HepG2 (cell line): Measurements from ENCODE around the gene PARS2. TPM values are rescaled to one million over a fixed set of nuclear protein-coding genes. Genes with fewer than 3 reads are reported as not detected.

ENCODE experiments used
- ARID3A ChIP-seq: IDR thresholded peaks from 2 replicates; pipeline ENCODE4 v1.6.1; 2012; ENCODE audit warnings: low read depth, low read length, improper control_type of control experiment
- ATF4 ChIP-seq, 2 experiments: fragments of 450-650 bp in 1 of 2; sonication (generic) in 1 of 2; formaldehyde crosslinking; IDR thresholded peaks; 2 replicates each; pipeline versions ENCODE4 v1.5.0 to v1.8.0; 2020 to 2022; ENCODE audit warnings: mild to moderate bottlenecking in 1 of 2, missing genetic modification reagents in 1 of 2
- BRF2 ChIP-seq: sonication (generic); formaldehyde crosslinking; IDR thresholded peaks from 2 replicates; pipeline ENCODE4 v1.8.1; 2022; ENCODE audit warnings: mild to moderate bottlenecking, missing genetic modification reagents
- EHMT2 ChIP-seq: fragments of 200-600 bp; sonication (generic); IDR thresholded peaks from 2 replicates; pipeline ENCODE4 v1.7.0; 2017; ENCODE audit warnings: antibody characterized with exemption, low read depth, low read length, borderline replicate concordance
- MAX ChIP-seq: IDR thresholded peaks from 2 replicates; pipeline ENCODE4 v1.6.1; 2012; ENCODE audit warnings: inconsistent platforms
- MTA1 ChIP-seq: sonication (generic); formaldehyde crosslinking; IDR thresholded peaks from 2 replicates; pipeline ENCODE4 v1.4.0; 2020; ENCODE audit warnings: missing genetic modification reagents, mild to moderate bottlenecking, borderline replicate concordance
- PRDM10 ChIP-seq: sonication (generic); formaldehyde crosslinking; IDR thresholded peaks from 2 replicates; pipeline ENCODE4 v1.4.0; 2020; ENCODE audit warnings: low read depth, missing genetic modification reagents
- SIX4 ChIP-seq: sonication (generic); formaldehyde crosslinking; IDR thresholded peaks from 2 replicates; pipeline ENCODE4 v1.4.0; 2020; ENCODE audit warnings: missing genetic modification reagents
- SMAD3 ChIP-seq: sonication (generic); formaldehyde crosslinking; IDR thresholded peaks from 2 replicates; pipeline ENCODE4 v1.4.0; 2020; ENCODE audit warnings: missing genetic modification reagents
- ZFP41 ChIP-seq: sonication (generic); formaldehyde crosslinking; IDR thresholded peaks from 2 replicates; pipeline ENCODE4 v1.4.0; 2020; ENCODE audit warnings: mild to moderate bottlenecking, missing genetic modification reagents, borderline replicate concordance
- ZNF441 ChIP-seq: sonication (generic); formaldehyde crosslinking; IDR thresholded peaks from 2 replicates; pipeline ENCODE4 v1.7.0; 2021; ENCODE audit warnings: missing genetic modification reagents, borderline replicate concordance
- ZNF512B ChIP-seq: sonication (generic); formaldehyde crosslinking; IDR thresholded peaks from 2 replicates; pipeline ENCODE4 v1.5.1; 2020; ENCODE audit warnings: missing genetic modification reagents, mild to moderate bottlenecking, borderline replicate concordance
- ZNF615 ChIP-seq: sonication (generic); formaldehyde crosslinking; IDR thresholded peaks from 2 replicates; pipeline ENCODE4 v1.5.0; 2020; ENCODE audit warnings: mild to moderate bottlenecking, missing genetic modification reagents, borderline replicate concordance
- ZNF652 ChIP-seq: IDR thresholded peaks from 2 replicates; pipeline ENCODE4 v1.6.1; 2016; ENCODE audit warnings: low read depth, borderline replicate concordance
- polyA plus RNA-seq, 8 experiments: library from polyadenylated mRNA; depleted of rRNA in 3 of 8; stranded (reverse) in 7 of 8; unstranded in 1 of 8; fragments of >200 nt; fragmentation: Illumina TruSeq in 4 of 8; extraction: Trizol in 4 of 8; gene quantifications; 2 replicates each; pipeline versions ENCODE4 v1.2.1 to v1.2.3, GENCODE V29; 2011 to 2016; ENCODE audit warnings: low read depth in 4 of 8, missing spikeins in 1 of 8, mixed read lengths in 1 of 8; ENCODE audit not compliant: insufficient read depth in 1 of 8
- total RNA-seq, 5 experiments: library from RNA; depleted of rRNA; stranded (reverse); fragments of >200 nt; fragmentation: Illumina TruSeq; extraction: Trizol; gene quantifications; 2 replicates each; pipeline ENCODE4 v1.2.3, GENCODE V29; 2016; ENCODE audit warnings: low read depth in 1 of 5

Gene PARS2
- total and polyA plus RNA-seq, 2 of the 13 experiments (the other 11 are each of a cell fraction or from before 2014, with no cell fraction given) = 2.4 to 4.6 TPM

GRCh38 chr1:54715493-54716298 lies 48.6 kb downstream of the PARS2 start, which contains the start of gene TTC4 (continued):
- TF ChIP-seq ZNF512B (CRISPR knock-in tag) (no peak), EHMT2 (no peak), MTA1 (CRISPR knock-in tag) (peak; percentile 74; the same call in 1 of the 2 replicates), ZNF615 (CRISPR knock-in tag) (peak; percentile 93), ARID3A (0 out of 2 replicates have a peak, but pooled peaks have one; percentile 27), MAX (peak; percentile 91), ATF4 (CRISPR knock-in tag; IDR thresholded peaks at IDR 0.05) (peak in 1 of 2 experiments; percentile 2; a peak in 2 of 4 replicates), PRDM10 (CRISPR knock-in tag) (peak; percentile 65; the same call in 1 of the 2 replicates), ZNF652 (no peak; the same call in 1 of the 2 replicates), SIX4 (CRISPR knock-in tag) (no peak; the same call in 1 of the 2 replicates), SMAD3 (peak; percentile 86), ZFP41 (no peak), BRF2 (CRISPR knock-in tag) (peak; percentile 62; the same call in 1 of the 2 replicates), ZNF441 (0 out of 2 replicates have a peak, but pooled peaks have one; percentile 29)
